ENCODE measurements around the gene DCC.

GRCh38 chr18:52648201-52648600 lies 308.2 kb downstream of the DCC start:
- TF ChIP-seq, protein P1, sequence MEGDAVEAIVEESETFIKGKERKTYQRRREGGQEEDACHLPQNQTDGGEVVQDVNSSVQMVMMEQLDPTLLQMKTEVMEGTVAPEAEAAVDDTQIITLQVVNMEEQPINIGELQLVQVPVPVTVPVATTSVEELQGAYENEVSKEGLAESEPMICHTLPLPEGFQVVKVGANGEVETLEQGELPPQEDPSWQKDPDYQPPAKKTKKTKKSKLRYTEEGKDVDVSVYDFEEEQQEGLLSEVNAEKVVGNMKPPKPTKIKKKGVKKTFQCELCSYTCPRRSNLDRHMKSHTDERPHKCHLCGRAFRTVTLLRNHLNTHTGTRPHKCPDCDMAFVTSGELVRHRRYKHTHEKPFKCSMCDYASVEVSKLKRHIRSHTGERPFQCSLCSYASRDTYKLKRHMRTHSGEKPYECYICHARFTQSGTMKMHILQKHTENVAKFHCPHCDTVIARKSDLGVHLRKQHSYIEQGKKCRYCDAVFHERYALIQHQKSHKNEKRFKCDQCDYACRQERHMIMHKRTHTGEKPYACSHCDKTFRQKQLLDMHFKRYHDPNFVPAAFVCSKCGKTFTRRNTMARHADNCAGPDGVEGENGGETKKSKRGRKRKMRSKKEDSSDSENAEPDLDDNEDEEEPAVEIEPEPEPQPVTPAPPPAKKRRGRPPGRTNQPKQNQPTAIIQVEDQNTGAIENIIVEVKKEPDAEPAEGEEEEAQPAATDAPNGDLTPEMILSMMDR (conservative IDR thresholded peaks at IDR 0.05; ENCODE audit: low read depth in 2 of 2): no peak
- no peak for TF ChIP-seq REST (IDR thresholded peaks at IDR 0.05; ENCODE audit: unreplicated experiment)

Data from GM23338 (cell line).